HG03354 (cell line): ENCODE results near the gene TATDN2.
"Not testable (repeated sequence)": the region's sequence is repeated elsewhere in the genome, so short reads cannot be mapped to it uniquely, and the experiment has no call there.

Source experiments
- ATAC-seq: cut with Tn5 transposase; IDR thresholded peaks from one replicate; pipeline ENCODE4 v1.9.1; 2021; ENCODE audit warnings: mild to moderate bottlenecking; ENCODE audit not compliant: unreplicated experiment, poor library complexity, severe bottlenecking

The TATDN2 gene

DNA sequence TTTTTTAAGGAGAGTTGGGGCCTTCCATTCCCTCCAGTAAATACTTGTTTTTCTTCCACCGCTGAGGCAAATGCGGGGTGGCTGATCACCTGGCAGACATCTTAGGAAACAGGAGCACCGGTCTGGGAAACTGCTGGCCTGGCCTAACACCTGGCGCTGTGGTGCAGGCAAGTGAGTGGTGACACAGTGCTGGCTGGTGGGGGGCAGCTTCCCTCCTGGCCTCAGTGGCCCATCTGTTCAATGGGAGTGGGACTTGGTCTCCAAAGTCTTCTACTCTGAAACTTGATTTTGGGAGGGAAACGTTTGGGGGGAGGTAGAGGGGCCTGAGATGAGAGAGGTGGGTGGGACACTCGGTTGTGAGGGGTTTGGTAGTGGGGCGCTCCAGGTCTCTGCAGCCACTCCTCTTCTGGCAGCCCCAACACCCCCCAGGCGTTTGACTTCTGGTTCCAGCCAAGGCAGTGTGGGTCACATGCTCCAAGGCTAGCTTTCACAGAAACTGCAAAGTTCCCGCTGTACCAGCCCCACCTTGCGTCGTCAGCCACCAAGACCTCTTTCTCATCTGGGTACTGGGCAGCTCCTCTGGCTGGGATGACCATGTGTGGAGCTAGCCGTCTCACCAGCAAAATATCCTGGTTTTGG lies 39.8 kb downstream of the TATDN2 start:
- no peak for ATAC-seq

DNA sequence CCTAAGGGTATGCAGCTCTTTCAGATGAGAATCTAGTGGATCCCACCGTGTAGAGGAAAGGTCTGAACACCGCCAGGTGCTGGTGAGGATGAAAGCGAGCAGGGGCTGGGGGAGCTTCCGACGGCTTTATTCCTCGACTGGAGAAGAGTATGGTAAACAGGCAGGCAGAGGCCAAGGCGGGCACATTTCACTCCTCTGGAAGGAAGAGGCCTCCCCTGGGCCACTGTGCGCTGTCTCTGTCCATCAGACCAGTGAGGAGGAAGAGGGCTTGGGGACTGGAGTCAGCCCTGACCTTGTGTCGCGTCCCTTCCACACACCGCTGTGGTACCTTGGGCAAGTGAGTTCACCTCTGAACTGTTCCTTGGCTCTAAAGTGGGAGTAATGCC lies 40.3 kb downstream of the TATDN2 start:
- no peak for ATAC-seq

DNA sequence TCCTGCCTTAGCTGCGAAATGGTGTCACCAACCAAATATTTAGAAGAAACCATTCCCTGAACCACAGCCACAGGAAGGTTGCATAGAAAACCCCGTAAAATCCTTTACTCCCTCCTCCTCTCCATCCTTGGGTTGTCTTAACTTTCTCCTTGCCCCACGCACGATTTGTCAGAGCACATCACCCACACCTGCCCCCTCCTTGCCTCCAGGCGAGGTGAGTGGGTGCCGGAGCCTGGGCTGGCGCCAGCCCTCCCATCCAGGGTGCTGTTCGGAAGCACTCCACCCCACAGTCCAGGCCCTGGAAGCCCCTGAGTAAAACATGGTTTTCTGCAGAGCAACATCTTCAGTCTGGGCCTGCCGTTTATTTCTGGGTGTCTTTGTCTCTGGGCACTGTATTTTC lies 40.8 kb downstream of the TATDN2 start:
- no peak for ATAC-seq

- no peak for ATAC-seq
These were observed 41.6 kb downstream of the TATDN2 start for GRCh38 chr3:10289787-10290355.

GRCh38 chr3:10290481-10291176 lies 42.4 kb downstream of the TATDN2 start:
- ATAC-seq: no peak

DNA sequence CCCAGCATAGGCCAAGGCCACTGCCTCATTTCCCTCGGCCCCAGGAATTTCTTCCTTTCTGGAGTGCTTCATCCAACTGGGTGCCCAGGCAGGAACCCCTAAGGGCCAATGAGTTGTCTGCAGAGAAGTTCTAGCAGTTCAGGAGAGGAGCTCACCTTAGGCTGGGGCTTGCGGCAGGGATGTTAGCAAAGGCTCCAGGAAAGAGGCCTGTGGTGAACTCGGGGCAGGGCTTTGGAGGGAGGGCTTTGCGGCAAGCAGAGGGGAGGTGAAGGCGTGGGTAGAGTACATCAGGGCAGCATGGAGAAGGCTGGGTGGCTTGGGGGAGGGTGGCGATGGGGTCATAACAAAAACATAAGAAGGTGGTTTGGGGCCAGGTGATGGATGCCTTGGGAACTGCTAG lies 43.4 kb downstream of the TATDN2 start:
- ATAC-seq: no peak

DNA sequence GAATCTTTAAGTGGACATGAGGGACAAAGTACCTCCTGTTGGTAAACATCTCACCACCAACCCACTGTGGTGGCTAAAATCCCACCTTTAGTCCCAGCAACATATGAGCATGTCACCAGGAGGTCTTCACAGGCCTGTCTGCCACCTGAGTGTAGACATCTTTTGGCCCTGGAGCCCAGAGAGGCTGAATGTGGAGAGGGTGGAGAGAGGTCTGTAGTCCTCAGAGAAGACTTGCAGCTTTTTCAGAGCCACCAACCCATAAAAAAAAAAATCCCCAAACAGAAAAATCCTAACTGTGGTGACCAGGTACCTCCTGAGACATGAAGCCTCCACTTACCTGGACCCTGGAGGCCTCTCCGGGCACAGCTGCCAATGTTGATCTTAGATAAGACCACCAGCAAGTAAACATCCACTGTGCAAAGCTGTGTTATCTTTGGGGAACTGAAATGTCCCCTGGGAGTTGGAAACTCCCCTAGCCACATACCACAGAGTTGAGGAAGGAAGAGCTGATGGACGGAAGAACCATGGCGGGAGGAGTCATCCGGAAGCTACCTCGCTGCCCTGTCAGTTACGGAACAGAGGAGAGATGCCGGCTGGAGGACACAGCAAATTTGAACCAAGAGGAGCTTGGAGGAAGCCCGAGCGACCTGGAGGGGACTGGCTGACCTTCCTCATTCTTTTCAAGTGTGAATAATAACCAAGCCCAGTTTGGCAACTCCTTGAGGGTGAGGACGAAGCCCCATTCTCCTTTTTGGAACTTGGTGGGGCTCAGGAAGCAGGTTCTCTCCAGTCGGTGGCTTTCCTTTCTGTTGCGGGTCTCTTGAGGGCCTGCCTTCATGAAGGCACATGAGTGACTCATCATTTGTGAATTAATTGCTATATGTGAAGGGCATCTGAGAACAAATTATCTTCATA lies 44.5 kb downstream of the TATDN2 start, which contains the start of gene GHRL:
Gene GHRL, minus strand, starts transcription at position 443 of the 915 bp plus-strand sequence. CDS start 2,767 bp downstream, outside the sequence.
- ATAC-seq: peak; percentile 87

DNA sequence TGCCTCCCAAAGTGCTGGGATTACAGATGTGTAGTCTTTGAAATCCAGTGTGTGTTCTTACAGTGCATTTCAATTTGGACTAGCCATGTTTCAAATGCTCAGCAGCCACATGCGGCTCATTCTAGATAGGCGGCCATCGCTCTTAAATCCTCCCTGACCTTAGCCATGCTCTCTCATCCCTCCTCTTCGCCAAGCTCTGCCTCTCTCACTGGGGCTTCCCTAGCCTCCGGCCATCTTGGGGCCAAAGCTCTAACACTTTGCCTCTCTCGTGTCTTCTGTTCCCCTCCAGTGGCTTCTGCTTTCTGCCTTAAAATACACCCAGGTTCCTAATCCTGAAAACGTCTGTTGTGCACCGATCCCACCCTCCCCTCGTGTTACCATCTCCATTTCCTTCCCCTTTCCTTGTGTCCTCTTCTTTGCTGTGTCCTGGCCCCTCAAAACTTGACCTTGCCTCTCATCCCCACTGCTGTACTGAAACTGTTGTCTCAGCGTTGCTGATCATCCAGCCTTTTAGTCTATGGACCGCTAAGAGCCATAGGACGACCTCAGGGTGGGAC lies 45.8 kb downstream of the TATDN2 start:
- ATAC-seq: no peak

DNA sequence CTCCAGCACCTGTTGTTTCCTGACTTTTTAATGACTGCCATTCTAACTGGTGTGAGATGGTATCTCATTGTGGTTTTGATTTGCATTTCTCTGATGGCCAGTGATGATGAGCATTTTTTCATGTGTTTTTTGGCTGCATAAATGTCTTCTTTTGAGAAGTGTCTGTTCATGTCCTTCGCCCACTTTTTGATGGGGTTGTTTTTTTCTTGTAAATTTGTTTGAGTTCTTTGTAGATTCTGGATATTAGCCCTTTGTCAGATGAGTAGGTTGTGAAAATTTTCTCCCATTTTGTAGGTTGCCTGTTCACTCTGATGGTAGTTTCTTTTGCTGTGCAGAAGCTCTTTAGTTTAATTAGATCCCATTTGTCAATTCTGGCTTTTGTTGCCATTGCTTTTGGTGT lies 49.8 kb downstream of the TATDN2 start:
- ATAC-seq: not testable (repeated sequence)

- no peak for ATAC-seq
These were observed 50.9 kb downstream of the TATDN2 start for GRCh38 chr3:10299175-10299574.

GRCh38 chr3:10299679-10300078 lies 51.4 kb downstream of the TATDN2 start:
- ATAC-seq: peak; percentile 71

DNA sequence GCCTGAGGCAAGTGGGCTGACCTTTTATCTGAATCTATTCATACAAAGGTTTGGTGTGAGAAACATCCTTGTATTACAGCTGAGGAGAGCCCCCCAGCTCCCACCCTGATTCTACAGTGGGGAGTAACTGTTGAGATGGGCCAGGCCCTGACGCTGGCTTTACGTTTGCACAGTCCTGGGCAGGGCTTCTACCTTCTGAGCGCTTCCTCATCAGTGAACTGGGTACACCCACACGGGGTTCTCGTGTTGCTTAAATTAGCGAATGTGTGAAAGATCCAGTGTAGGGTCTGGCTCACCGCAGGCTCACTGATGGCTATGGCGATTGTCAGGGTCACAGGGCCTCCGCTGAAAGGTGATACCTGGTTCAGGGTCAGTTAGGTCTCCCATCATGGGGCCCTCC lies 51.8 kb downstream of the TATDN2 start:
- no peak for ATAC-seq

GRCh38 chr3:10303105-10303504 lies 54.8 kb downstream of the TATDN2 start:
- no peak for ATAC-seq

GRCh38 chr3:10303785-10304184 lies 55.5 kb downstream of the TATDN2 start:
- ATAC-seq: no peak

DNA sequence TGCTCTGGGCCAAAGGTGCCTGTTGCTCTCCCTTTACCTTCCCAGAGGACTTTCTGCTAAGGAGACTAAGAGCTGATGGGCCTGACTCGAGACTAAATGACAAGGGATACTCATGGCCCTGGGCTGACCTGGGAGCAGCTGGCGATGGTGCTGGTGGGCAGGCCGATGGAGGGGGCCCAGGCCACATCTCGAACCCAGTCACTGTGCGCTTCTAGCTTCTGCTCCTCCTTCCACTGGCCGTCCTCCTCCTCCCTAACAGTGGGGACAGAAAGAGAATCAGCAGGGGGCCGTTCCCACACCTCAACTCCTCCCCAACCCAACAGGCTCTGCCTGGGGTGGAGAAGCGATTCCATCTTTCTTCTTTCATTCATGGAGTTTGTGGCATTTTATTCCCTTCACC lies 56.6 kb downstream of the TATDN2 start:
- no peak for ATAC-seq

- no peak for ATAC-seq
These were observed 57.2 kb downstream of the TATDN2 start for GRCh38 chr3:10305331-10305902.

DNA sequence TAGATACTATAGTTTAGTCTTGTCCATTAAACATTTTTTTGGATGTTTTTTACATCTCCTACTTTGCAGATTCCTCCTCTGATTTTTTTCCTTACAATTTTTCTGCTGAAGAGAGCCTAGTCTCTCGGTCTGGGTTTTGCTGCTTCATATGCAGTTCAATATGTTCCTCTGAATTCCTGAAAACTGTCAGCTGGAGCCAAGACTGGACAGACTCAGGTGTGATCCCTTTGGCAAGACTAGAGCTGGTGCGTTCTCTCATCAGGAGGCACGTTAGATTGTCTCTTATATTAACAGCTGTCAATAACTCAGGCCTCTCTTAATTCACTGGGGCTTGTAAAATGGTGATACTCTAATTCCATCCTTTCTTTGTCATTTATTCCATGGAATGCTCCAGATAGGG lies 57.9 kb downstream of the TATDN2 start:
- ATAC-seq: no peak

GRCh38 chr3:10308678-10309077 lies 60.4 kb downstream of the TATDN2 start:
- ATAC-seq: no peak

- no peak for ATAC-seq
These were observed 61.5 kb downstream of the TATDN2 start for GRCh38 chr3:10309736-10310135.

- no peak for ATAC-seq
These were observed 62.3 kb downstream of the TATDN2 start for GRCh38 chr3:10310578-10310977.
